Naive thymus-derived CD4-positive, alpha-beta T cell (primary cell): ENCODE measurements around the gene EPHA3. TPM values are rescaled to one million over a fixed set of nuclear protein-coding genes. Genes with fewer than 3 reads are reported as not detected.

Experiments used
- ATAC-seq: fragments of 150-1000 bp; cut with Tn5 transposase; 2 replicates; pipeline ENCODE4 v1.10.0; 2021; ENCODE audit warnings: mild to moderate bottlenecking, moderate library complexity
- CTCF ChIA-PET: fragments of 350-600 bp; sonication (Branson Sonifier 250); formaldehyde crosslinking; loops from one replicate; lab custom pipeline; 2021; ENCODE audit warnings: antibody characterized with exemption; lab: Charles Lee
- POLR2A ChIA-PET: fragments of 350-600 bp; sonication (Branson Sonifier 250); formaldehyde crosslinking; loops from one replicate; lab custom pipeline; 2021; ENCODE audit warnings: antibody characterized with exemption, inconsistent platforms; lab: Charles Lee
- DNase-seq, 9 donors: peaks; one replicate each; pipeline versions ENCODE4 v3.0.0 to v3.0.0-alpha.2; 2020 to 2022; ENCODE audit warnings: mixed read lengths in 1 of 9
- H3K27ac ChIP-seq: one replicate; pipeline ENCODE4 v1.7.0; 2013; ENCODE audit warnings: mild to moderate bottlenecking, low read depth, low read length, moderate library complexity
- H3K27me3 ChIP-seq, 2 donors: one replicate each; pipeline ENCODE4 v1.7.0; 2013; ENCODE audit warnings: low read length in 2 of 2, mild to moderate bottlenecking in 2 of 2, moderate library complexity in 2 of 2; ENCODE audit not compliant: control insufficient read depth in 2 of 2, insufficient read depth in 2 of 2
- H3K36me3 ChIP-seq, 3 experiments: 1 replicate in 2 of 3; 2 replicates in 1 of 3; pipeline ENCODE4 v1.7.0; 2013; ENCODE audit warnings: low read length in 3 of 3, mild to moderate bottlenecking in 3 of 3, moderate library complexity in 1 of 3; ENCODE audit not compliant: insufficient read depth in 3 of 3, control insufficient read depth in 2 of 3
- H3K4me1 ChIP-seq, 2 donors: one replicate each; pipeline ENCODE4 v1.7.0; 2013; ENCODE audit warnings: low read length in 2 of 2, mild to moderate bottlenecking in 2 of 2, moderate library complexity in 1 of 2; ENCODE audit not compliant: control insufficient read depth in 2 of 2, insufficient read depth in 2 of 2
- H3K4me3 ChIP-seq: 2 replicates; pipeline ENCODE4 v1.7.0; 2013; ENCODE audit warnings: mild to moderate bottlenecking, low read length
- H3K9me3 ChIP-seq, 3 experiments: 1 replicate in 2 of 3; 2 replicates in 1 of 3; pipeline ENCODE4 v1.7.0; 2013; ENCODE audit warnings: low read length in 3 of 3; ENCODE audit not compliant: control insufficient read depth in 2 of 3
- H3K27ac Mint-ChIP-seq, 9 donors: one replicate each; pipeline ENCODE4 v1.8.0; 2020 to 2022; ENCODE audit warnings: mixed read lengths in 9 of 9, mild to moderate bottlenecking in 8 of 9, moderate library complexity in 5 of 9, inconsistent platforms in 2 of 9
- H3K27me3 Mint-ChIP-seq, 5 donors: one replicate each; pipeline ENCODE4 v1.8.0; 2021 to 2022; ENCODE audit warnings: mixed read lengths in 5 of 5, mild to moderate bottlenecking in 1 of 5
- H3K36me3 Mint-ChIP-seq, 5 donors: one replicate each; pipeline ENCODE4 v1.8.0; 2020 to 2022; ENCODE audit warnings: mixed read lengths in 5 of 5, mild to moderate bottlenecking in 3 of 5, inconsistent platforms in 1 of 5
- H3K4me1 Mint-ChIP-seq, 7 donors: one replicate each; pipeline ENCODE4 v1.8.0; 2020 to 2022; ENCODE audit warnings: mixed read lengths in 7 of 7, mild to moderate bottlenecking in 3 of 7, inconsistent platforms in 1 of 7
- H3K4me3 Mint-ChIP-seq, 10 donors: one replicate each; pipeline ENCODE4 v1.8.0; 2020 to 2022; ENCODE audit warnings: mild to moderate bottlenecking in 10 of 10, mixed read lengths in 10 of 10, moderate library complexity in 6 of 10, inconsistent platforms in 2 of 10
- H3K9me3 Mint-ChIP-seq, 11 donors: one replicate each; pipeline ENCODE4 v1.8.0; 2020 to 2022; ENCODE audit warnings: mixed read lengths in 11 of 11, mild to moderate bottlenecking in 4 of 11, inconsistent platforms in 1 of 11, moderate library complexity in 1 of 11
- intact Hi-C, 2 donors: fragments of 100-400 bp; cut with micrococcal nuclease; formaldehyde crosslinking; loops; one replicate each; pipeline ENCODE4 v1.15.1; 2023
- polyA plus RNA-seq, 2 donors: library from polyadenylated mRNA; unstranded; fragments of 300-500 nt; fragmentation: Illumina TruSeq; gene quantifications; one replicate each; pipeline ENCODE4 v1.2.3, GENCODE V29; 2021
- total RNA-seq, 6 experiments: library from RNA in 5 of 6; stranded (reverse) in 5 of 6; gene quantifications; 1 replicate in 5 of 6; 2 replicates in 1 of 6; pipeline ENCODE4 v1.2.3 and lab custom pipeline; 2021 to 2026

EPHA3 gene
- total and polyA plus RNA-seq, 7 experiments from 2014 or later = not detected

DNA sequence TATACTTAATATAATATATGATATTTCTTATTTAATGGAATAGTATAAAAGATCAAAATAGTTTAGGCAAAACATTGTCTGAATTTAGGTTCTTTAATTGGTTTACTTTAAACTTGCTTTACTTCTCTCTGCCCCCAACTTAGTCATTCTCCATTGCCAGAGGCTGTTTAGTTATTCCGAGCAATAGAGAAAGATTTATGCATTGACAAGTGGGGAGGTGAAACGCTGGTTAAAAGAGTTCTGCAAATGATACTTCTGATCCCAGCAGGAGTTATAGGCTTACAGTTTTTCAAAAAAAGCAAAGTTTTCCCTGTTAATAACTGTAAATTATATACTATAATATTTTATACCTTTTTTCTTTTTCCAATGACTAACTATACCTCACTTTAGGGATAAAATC, 145.4 kb downstream of the EPHA3 start:
- Mint-ChIP-seq H3K4me3 (no peak overlapping the region), H3K9me3 (peaks cover 0 to 19% (median 0%) of the 10 kb centered on the region in 11 donors), H3K4me1 (no peaks in the 10 kb centered on the region), H3K27ac (no peak overlapping the region), H3K36me3 (no peaks in the 10 kb centered on the region), H3K27me3 (no peaks in the 10 kb centered on the region)
- CTCF ChIA-PET = no interaction called here
- Histone ChIP-seq H3K27ac (no peak overlapping the region), H3K27me3 (no peaks in the 10 kb centered on the region), H3K9me3 (no peaks in the 10 kb centered on the region), H3K4me3 (no peak overlapping the region), H3K36me3 (no peaks in the 10 kb centered on the region), H3K4me1 (no peaks in the 10 kb centered on the region)
- POLR2A ChIA-PET = no interaction called here
- intact Hi-C loops = no loop called here
- DNase-seq (no peak), ATAC-seq (no peak)

DNA sequence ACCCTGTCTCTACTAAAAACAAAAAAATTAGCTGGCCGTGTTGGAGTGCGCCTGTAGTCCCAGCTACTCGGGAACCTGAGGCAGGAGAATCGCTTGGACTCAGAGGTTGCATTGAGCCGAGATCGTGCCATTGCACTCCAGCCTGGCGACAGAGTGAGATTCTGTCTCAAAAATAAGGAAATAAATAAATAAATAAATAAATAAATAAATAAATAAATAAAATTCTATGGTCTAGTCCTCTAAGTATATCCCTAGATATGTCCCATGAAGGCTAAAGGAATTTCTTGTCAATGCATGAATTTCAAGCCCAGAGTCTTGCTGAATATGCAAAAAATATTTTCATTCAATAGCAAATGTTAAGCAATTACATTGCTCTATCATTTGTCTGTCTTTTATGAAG, 149.0 kb downstream of the EPHA3 start:
- no peaks in the 10 kb centered on the region for H3K9me3 ChIP-seq
- no peaks in the 10 kb centered on the region for H3K4me1 ChIP-seq
- Mint-ChIP-seq H3K36me3 (no peaks in the 10 kb centered on the region), H3K27me3 (no peaks in the 10 kb centered on the region), H3K4me1 (no peaks in the 10 kb centered on the region), H3K27ac (no peak overlapping the region), H3K4me3 (no peak overlapping the region), H3K9me3 (peaks cover 0 to 7% (median 1%) of the 10 kb centered on the region in 11 donors)
- intact Hi-C loops = no loop called here
- no peak overlapping the region for H3K27ac ChIP-seq
- CTCF ChIA-PET = no interaction called here
- POLR2A ChIA-PET = no interaction called here
- ATAC-seq (no peak), DNase-seq (no peak)
- H3K27me3 ChIP-seq = no peaks in the 10 kb centered on the region
- H3K4me3 ChIP-seq = no peak overlapping the region
- no peaks in the 10 kb centered on the region for H3K36me3 ChIP-seq

DNA sequence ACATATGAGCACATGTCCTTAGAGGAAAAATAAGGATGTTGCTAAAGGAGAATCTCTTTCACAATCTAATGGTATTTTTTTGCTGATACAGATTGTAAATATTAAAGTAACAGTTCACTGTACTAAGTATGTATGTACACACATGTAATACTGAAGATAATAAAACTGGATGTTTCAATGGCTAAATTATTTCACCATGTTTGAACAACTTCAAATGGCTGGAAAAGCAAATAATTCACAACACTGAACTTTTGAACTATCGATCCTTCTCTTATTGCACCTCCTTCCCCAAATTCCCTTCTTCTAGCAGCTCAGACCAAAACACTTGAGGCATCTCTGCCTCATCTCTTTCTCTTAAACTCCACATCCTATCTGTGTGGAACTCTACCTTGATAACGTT, 149.5 kb downstream of the EPHA3 start:
- ATAC-seq = no peak
- no peak overlapping the region for H3K4me3 ChIP-seq
- Mint-ChIP-seq H3K9me3 (peaks cover 0 to 7% (median 1%) of the 10 kb centered on the region in 11 donors), H3K27me3 (no peaks in the 10 kb centered on the region), H3K27ac (no peak overlapping the region), H3K4me1 (no peaks in the 10 kb centered on the region), H3K4me3 (no peak overlapping the region), H3K36me3 (no peaks in the 10 kb centered on the region)
- H3K27me3 ChIP-seq = no peaks in the 10 kb centered on the region
- no peaks in the 10 kb centered on the region for H3K36me3 ChIP-seq
- H3K4me1 ChIP-seq = no peaks in the 10 kb centered on the region
- POLR2A ChIA-PET = no interaction called here
- no peaks in the 10 kb centered on the region for H3K9me3 ChIP-seq
- intact Hi-C loops = no loop called here
- DNase-seq = no peak
- CTCF ChIA-PET = no interaction called here
- no peak overlapping the region for H3K27ac ChIP-seq

DNA sequence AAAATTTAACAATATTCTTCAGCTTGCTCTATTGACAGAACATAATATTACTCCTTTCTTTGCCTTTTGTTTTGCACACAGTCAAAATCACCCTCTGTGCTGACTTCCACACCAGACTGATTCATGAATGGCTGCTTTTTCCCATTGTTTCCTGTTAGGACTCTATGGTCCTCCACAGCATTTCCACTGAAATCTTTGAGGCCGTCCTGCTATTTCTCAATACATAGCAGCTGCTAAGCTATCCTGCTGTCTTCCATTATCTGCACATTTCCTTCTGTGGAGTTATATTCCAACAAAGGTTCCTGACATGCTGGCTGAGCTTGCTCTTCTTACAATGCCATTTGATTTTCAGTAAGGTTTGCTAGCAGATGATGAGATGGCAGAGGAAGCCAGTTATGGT, 153.3 kb downstream of the EPHA3 start:
- POLR2A ChIA-PET = no interaction called here
- no peaks in the 10 kb centered on the region for H3K4me1 ChIP-seq
- no peaks in the 10 kb centered on the region for H3K9me3 ChIP-seq
- peaks cover 0 to 8% (median 3%) of the 10 kb centered on the region in 11 donors for H3K9me3 Mint-ChIP-seq
- CTCF ChIA-PET = interaction anchor here (0.7 kb wide), 1 partner anchor 1905 kb away, joined by 3 read pairs; no protein-coding TSS in a partner anchor
- intact Hi-C loops = no loop called here
- no peaks in the 10 kb centered on the region for H3K27me3 ChIP-seq
- H3K27me3 Mint-ChIP-seq = no peaks in the 10 kb centered on the region
- ATAC-seq (no peak), DNase-seq (no peak)
- H3K4me1 Mint-ChIP-seq = no peaks in the 10 kb centered on the region
- H3K4me3 Mint-ChIP-seq = no peak overlapping the region
- no peaks in the 10 kb centered on the region for H3K36me3 Mint-ChIP-seq
- no peak overlapping the region for H3K4me3 ChIP-seq
- H3K27ac Mint-ChIP-seq = no peak overlapping the region
- no peak overlapping the region for H3K27ac ChIP-seq
- no peaks in the 10 kb centered on the region for H3K36me3 ChIP-seq

DNA sequence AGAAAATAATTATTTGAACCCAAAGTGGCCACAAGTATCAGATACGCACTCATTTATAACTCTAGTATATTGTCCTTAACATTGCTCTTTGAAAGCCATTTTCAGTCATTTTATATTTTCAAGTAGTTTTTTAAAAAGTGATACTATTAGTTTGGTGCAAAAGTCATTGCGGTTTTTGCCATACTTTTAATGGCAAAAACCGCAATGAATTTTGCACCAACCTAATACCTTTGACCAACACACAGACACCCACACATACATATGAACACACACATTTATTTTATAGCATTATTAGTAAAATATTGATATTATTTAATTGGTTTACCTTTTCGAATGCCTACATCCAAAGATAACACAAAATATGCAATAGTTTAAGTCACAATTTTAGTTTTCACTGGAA, 154.3 kb downstream of the EPHA3 start:
- H3K4me3 Mint-ChIP-seq = no peak overlapping the region
- no peaks in the 10 kb centered on the region for H3K9me3 ChIP-seq
- ATAC-seq (no peak), DNase-seq (no peak)
- no peaks in the 10 kb centered on the region for H3K36me3 Mint-ChIP-seq
- ChIA-PET POLR2A (no interaction called here), CTCF (no interaction called here)
- H3K27me3 Mint-ChIP-seq = no peaks in the 10 kb centered on the region
- H3K4me1 Mint-ChIP-seq = no peaks in the 10 kb centered on the region
- no peaks in the 10 kb centered on the region for H3K36me3 ChIP-seq
- no peaks in the 10 kb centered on the region for H3K27me3 ChIP-seq
- H3K4me1 ChIP-seq = no peaks in the 10 kb centered on the region
- H3K27ac Mint-ChIP-seq = no peak overlapping the region
- no peak overlapping the region for H3K27ac ChIP-seq
- no peak overlapping the region for H3K4me3 ChIP-seq
- H3K9me3 Mint-ChIP-seq = peaks cover 0 to 8% (median 3%) of the 10 kb centered on the region in 11 donors
- intact Hi-C loops = no loop called here

DNA sequence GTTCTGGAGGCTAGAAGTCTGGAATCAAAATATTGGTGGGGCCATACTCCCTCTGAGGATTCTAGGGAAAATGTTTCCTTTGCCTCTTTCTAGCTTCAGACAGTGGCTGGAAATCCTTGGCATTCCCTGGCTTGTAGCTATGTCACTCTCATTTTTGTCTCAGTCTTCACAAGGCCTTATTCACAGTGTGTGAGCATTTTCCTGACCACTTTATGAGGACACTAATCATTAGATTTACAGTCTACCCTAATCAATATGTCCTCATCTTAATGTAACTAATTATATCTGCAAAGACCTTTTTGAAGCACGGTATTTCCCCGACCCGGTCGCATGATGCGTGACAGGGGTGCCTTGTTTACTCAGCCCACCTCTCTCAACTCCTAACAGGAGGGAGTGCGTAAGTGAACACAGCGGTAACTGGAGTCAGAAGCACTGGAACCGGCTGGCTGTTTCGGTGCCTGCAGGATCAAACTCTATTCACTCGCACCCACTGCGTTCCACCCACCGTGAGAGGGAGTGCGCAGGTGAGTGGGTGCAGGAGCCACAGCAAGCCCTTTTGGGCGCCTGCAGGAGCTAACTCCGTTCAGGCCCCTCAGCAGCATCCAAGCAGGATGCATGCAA, 155.0 kb downstream of the EPHA3 start:
- H3K4me1 ChIP-seq = no peaks in the 10 kb centered on the region
- ChIA-PET CTCF (no interaction called here), POLR2A (no interaction called here)
- peaks cover 0 to 8% (median 2%) of the 10 kb centered on the region in 11 donors for H3K9me3 Mint-ChIP-seq
- H3K36me3 ChIP-seq = no peaks in the 10 kb centered on the region
- H3K4me3 ChIP-seq = no peak overlapping the region
- H3K27me3 ChIP-seq = no peaks in the 10 kb centered on the region
- H3K4me1 Mint-ChIP-seq = no peaks in the 10 kb centered on the region
- intact Hi-C loops = no loop called here
- no peak for ATAC-seq
- H3K36me3 Mint-ChIP-seq = no peaks in the 10 kb centered on the region
- H3K27me3 Mint-ChIP-seq = no peaks in the 10 kb centered on the region
- no peak overlapping the region for H3K4me3 Mint-ChIP-seq
- H3K27ac Mint-ChIP-seq = no peak overlapping the region
- H3K9me3 ChIP-seq = no peaks in the 10 kb centered on the region
- DNase-seq = no peak
- H3K27ac ChIP-seq = no peak overlapping the region

DNA sequence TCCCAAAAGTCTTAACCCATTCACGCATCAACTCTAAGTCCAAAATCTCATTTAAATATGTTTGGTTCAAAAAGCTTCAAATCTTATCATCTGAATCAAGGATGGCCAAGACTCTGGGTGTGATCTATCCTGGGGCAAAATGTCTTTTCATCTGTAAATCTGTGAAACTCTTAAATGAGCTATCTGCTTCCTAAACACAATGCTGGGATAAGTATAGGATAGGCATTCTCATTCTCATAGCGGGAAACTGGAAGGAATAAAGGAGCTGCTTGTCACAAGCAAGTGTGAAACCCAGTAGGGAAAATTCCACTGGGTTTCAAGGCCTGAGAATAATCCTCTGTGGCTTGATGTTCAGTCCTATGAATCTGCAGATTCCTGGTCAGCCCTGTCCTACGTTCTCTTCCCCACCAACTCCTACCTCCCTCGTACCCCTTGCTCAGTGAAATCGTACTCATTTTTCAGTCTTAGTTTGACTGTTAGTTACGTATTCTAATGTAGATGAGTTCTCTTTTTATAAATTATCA, 156.7 kb downstream of the EPHA3 start:
- Histone ChIP-seq H3K27me3 (no peaks in the 10 kb centered on the region), H3K36me3 (no peaks in the 10 kb centered on the region), H3K4me3 (no peak overlapping the region), H3K9me3 (no peaks in the 10 kb centered on the region), H3K4me1 (no peaks in the 10 kb centered on the region), H3K27ac (no peak overlapping the region)
- ATAC-seq = no peak
- H3K9me3 Mint-ChIP-seq = peaks cover 0 to 8% (median 2%) of the 10 kb centered on the region in 11 donors
- no peaks in the 10 kb centered on the region for H3K36me3 Mint-ChIP-seq
- no peaks in the 10 kb centered on the region for H3K4me1 Mint-ChIP-seq
- H3K27ac Mint-ChIP-seq = no peak overlapping the region
- POLR2A ChIA-PET = no interaction called here
- DNase-seq = no peak
- no peak overlapping the region for H3K4me3 Mint-ChIP-seq
- CTCF ChIA-PET = no interaction called here
- no peaks in the 10 kb centered on the region for H3K27me3 Mint-ChIP-seq
- intact Hi-C loops = no loop called here
